ENCODE measurements around the gene ATP13A2.

ATP13A2 gene

GRCh38 chr1:17031436-17031835 lies 19.7 kb upstream of the ATP13A2 start:
- no peak for DNase-seq

- DNase-seq, result no peak
These were observed 18.5 kb upstream of the ATP13A2 start for GRCh38 chr1:17030206-17030605.

- peak; percentile 15 for DNase-seq
These were observed 17.0 kb upstream of the ATP13A2 start for GRCh38 chr1:17028662-17029188.

GRCh38 chr1:17027900-17028299 lies 16.2 kb upstream of the ATP13A2 start:
- no peak for DNase-seq

- peak; percentile 23 for DNase-seq
These were observed 15.7 kb upstream of the ATP13A2 start for GRCh38 chr1:17027403-17027802.

- no peak for DNase-seq
These were observed 13.0 kb upstream of the ATP13A2 start for GRCh38 chr1:17024721-17025120.

GRCh38 chr1:17023573-17023972 lies 11.8 kb upstream of the ATP13A2 start:
- no peak for DNase-seq

- no peak for DNase-seq
These were observed 11.4 kb upstream of the ATP13A2 start for GRCh38 chr1:17023102-17023501.

GRCh38 chr1:17021896-17022295 lies 10.2 kb upstream of the ATP13A2 start:
- no peak for DNase-seq

GRCh38 chr1:17020502-17020901 lies 8.8 kb upstream of the ATP13A2 start:
- DNase-seq, result no peak

- no peak for DNase-seq
These were observed 7.1 kb upstream of the ATP13A2 start for GRCh38 chr1:17018849-17019248.

GRCh38 chr1:17017435-17017834 lies 5.7 kb upstream of the ATP13A2 start:
- no peak for DNase-seq

GRCh38 chr1:17016317-17016661 lies 4.6 kb upstream of the ATP13A2 start:
- DNase-seq, result no peak

GRCh38 chr1:17014671-17015567 lies 3.2 kb upstream of the ATP13A2 start:
- no peak for DNase-seq

GRCh38 chr1:17013491-17014320 lies 2.0 kb upstream of the ATP13A2 start:
- no peak for DNase-seq

- DNase-seq, result no peak
These were observed 1.2 kb upstream of the ATP13A2 start for GRCh38 chr1:17012775-17013490.

- DNase-seq, result no peak
These were observed 663 bp downstream of the ATP13A2 start for GRCh38 chr1:17011092-17011438.

- no peak for DNase-seq
These were observed 2.0 kb downstream of the ATP13A2 start for GRCh38 chr1:17009706-17010105.

GRCh38 chr1:17008208-17008855 lies 3.4 kb downstream of the ATP13A2 start:
- DNase-seq, result no peak

- no peak for DNase-seq
These were observed 4.6 kb downstream of the ATP13A2 start for GRCh38 chr1:17007121-17007520.

- no peak for DNase-seq
These were observed 6.4 kb downstream of the ATP13A2 start for GRCh38 chr1:17005365-17005740.

- no peak for DNase-seq
These were observed 7.0 kb downstream of the ATP13A2 start for GRCh38 chr1:17004466-17005364.
